Measurements from ENCODE around the gene DIRAS1.

DNA sequence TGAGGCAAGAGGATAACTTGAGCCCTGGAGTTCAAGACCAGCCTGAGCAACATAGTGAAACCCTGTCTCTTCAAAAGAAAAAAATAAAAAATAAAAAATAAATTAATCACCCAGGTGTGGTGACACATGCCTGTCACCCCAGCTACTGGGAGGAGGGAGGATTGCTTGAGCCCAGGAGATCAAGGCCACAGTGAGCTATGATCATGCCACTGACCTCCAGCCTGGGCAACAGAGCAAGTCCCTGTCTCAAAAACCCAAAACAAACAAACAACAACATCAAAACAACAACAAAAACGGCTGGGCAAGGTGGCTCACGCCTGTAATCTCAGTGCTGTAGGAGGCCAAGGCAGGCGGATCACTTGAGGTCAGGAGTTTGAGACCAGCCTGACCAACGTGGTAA is 22.9 kb upstream of the DIRAS1 start:
- TF ChIP-seq, protein P1, sequence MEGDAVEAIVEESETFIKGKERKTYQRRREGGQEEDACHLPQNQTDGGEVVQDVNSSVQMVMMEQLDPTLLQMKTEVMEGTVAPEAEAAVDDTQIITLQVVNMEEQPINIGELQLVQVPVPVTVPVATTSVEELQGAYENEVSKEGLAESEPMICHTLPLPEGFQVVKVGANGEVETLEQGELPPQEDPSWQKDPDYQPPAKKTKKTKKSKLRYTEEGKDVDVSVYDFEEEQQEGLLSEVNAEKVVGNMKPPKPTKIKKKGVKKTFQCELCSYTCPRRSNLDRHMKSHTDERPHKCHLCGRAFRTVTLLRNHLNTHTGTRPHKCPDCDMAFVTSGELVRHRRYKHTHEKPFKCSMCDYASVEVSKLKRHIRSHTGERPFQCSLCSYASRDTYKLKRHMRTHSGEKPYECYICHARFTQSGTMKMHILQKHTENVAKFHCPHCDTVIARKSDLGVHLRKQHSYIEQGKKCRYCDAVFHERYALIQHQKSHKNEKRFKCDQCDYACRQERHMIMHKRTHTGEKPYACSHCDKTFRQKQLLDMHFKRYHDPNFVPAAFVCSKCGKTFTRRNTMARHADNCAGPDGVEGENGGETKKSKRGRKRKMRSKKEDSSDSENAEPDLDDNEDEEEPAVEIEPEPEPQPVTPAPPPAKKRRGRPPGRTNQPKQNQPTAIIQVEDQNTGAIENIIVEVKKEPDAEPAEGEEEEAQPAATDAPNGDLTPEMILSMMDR (IDR thresholded peaks at IDR 0.05; ENCODE audit: low read depth, low read length, missing input control) = no peak
- TF ChIP-seq, protein P2, sequence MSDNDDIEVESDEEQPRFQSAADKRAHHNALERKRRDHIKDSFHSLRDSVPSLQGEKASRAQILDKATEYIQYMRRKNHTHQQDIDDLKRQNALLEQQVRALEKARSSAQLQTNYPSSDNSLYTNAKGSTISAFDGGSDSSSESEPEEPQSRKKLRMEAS (IDR thresholded peaks at IDR 0.05) = no peak
- no peak for TF ChIP-seq SP1 (IDR thresholded peaks at IDR 0.05)
- no peak for TF ChIP-seq TAF1 (conservative IDR thresholded peaks at IDR 0.05)
- no peak for TF ChIP-seq RXRA (IDR thresholded peaks at IDR 0.05)
- no peak for TF ChIP-seq YY1 (IDR thresholded peaks at IDR 0.05)
- TF ChIP-seq, protein P3, sequence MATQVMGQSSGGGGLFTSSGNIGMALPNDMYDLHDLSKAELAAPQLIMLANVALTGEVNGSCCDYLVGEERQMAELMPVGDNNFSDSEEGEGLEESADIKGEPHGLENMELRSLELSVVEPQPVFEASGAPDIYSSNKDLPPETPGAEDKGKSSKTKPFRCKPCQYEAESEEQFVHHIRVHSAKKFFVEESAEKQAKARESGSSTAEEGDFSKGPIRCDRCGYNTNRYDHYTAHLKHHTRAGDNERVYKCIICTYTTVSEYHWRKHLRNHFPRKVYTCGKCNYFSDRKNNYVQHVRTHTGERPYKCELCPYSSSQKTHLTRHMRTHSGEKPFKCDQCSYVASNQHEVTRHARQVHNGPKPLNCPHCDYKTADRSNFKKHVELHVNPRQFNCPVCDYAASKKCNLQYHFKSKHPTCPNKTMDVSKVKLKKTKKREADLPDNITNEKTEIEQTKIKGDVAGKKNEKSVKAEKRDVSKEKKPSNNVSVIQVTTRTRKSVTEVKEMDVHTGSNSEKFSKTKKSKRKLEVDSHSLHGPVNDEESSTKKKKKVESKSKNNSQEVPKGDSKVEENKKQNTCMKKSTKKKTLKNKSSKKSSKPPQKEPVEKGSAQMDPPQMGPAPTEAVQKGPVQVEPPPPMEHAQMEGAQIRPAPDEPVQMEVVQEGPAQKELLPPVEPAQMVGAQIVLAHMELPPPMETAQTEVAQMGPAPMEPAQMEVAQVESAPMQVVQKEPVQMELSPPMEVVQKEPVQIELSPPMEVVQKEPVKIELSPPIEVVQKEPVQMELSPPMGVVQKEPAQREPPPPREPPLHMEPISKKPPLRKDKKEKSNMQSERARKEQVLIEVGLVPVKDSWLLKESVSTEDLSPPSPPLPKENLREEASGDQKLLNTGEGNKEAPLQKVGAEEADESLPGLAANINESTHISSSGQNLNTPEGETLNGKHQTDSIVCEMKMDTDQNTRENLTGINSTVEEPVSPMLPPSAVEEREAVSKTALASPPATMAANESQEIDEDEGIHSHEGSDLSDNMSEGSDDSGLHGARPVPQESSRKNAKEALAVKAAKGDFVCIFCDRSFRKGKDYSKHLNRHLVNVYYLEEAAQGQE (IDR thresholded peaks at IDR 0.05) = no peak
- TF ChIP-seq, protein P4, sequence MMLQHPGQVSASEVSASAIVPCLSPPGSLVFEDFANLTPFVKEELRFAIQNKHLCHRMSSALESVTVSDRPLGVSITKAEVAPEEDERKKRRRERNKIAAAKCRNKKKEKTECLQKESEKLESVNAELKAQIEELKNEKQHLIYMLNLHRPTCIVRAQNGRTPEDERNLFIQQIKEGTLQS (IDR thresholded peaks at IDR 0.05) = no peak
- TF ChIP-seq, protein P5, sequence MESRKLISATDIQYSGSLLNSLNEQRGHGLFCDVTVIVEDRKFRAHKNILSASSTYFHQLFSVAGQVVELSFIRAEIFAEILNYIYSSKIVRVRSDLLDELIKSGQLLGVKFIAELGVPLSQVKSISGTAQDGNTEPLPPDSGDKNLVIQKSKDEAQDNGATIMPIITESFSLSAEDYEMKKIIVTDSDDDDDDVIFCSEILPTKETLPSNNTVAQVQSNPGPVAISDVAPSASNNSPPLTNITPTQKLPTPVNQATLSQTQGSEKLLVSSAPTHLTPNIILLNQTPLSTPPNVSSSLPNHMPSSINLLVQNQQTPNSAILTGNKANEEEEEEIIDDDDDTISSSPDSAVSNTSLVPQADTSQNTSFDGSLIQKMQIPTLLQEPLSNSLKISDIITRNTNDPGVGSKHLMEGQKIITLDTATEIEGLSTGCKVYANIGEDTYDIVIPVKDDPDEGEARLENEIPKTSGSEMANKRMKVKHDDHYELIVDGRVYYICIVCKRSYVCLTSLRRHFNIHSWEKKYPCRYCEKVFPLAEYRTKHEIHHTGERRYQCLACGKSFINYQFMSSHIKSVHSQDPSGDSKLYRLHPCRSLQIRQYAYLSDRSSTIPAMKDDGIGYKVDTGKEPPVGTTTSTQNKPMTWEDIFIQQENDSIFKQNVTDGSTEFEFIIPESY (IDR thresholded peaks at IDR 0.05) = no peak
- no peak for TF ChIP-seq RAD21 (IDR thresholded peaks at IDR 0.05)
- TF ChIP-seq GABPA (IDR thresholded peaks at IDR 0.05 in 1 of 2, conservative IDR thresholded peaks at IDR 0.05 in 1 of 2) = no peak
- no peak for TF ChIP-seq EGR1 (IDR thresholded peaks at IDR 0.05; ENCODE audit: low read depth in 2 of 2)

Measured in liver (tissue), 3 donors.